Gastrocnemius medialis (tissue), 4 donors: ENCODE measurements around the gene DRC3. TPM values are rescaled to one million over a fixed set of nuclear protein-coding genes. Genes with fewer than 3 reads are reported as not detected.

Source experiments
- ATAC-seq, 2 donors: fragments of 150-250 bp; one replicate each; pipeline ENCODE4 v1.9.1; 2016
- DNase-seq, 2 donors: peaks; one replicate each; pipeline ENCODE4 v3.0.0-alpha.2; 2019
- H3K27ac ChIP-seq, 4 donors: fragments of 200-600 bp; sonication (generic); 1 replicate in 1 of 4; 2 replicates in 3 of 4; pipeline ENCODE4 v1.5.1; 2016 to 2018; ENCODE audit warnings: mild to moderate bottlenecking in 2 of 4, moderate library complexity in 1 of 4
- H3K27me3 ChIP-seq, 3 donors: fragments of 200-600 bp; sonication (generic) in 2 of 3; 1 replicate in 1 of 3; 2 replicates in 2 of 3; pipeline versions ENCODE4 v1.5.1 to v1.6.0; 2016 to 2019; ENCODE audit warnings: mild to moderate bottlenecking in 1 of 3, moderate library complexity in 1 of 3
- H3K36me3 ChIP-seq, 2 donors: fragments of 200-600 bp; sonication (generic) in 1 of 2; one replicate each; pipeline ENCODE4 v1.5.1; 2017 to 2018
- H3K4me1 ChIP-seq, 2 donors: fragments of 200-600 bp; sonication (generic) in 1 of 2; one replicate each; pipeline ENCODE4 v1.5.1; 2016 to 2017; ENCODE audit warnings: mild to moderate bottlenecking in 2 of 2
- H3K4me3 ChIP-seq, 4 donors: fragments of 200-600 bp; sonication (generic) in 3 of 4; 1 replicate in 1 of 4; 2 replicates in 3 of 4; pipeline ENCODE4 v1.5.1; 2016 to 2019; ENCODE audit warnings: mild to moderate bottlenecking in 2 of 4
- H3K9me3 ChIP-seq, 3 donors: fragments of 200-600 bp; sonication (generic) in 2 of 3; 1 replicate in 1 of 3; 2 replicates in 2 of 3; pipeline ENCODE4 v1.5.1; 2016 to 2019
- CTCF ChIP-seq, 5 experiments: fragments of 450-650 bp in 3 of 5; fragments of 200-600 bp in 2 of 5; sonication (generic) in 2 of 5; IDR thresholded peaks in 4 of 5; conservative IDR thresholded peaks in 1 of 5; 1 replicate in 4 of 5; 2 replicates in 1 of 5; pipeline ENCODE4 v1.5.1; 2016 to 2019; ENCODE audit warnings: antibody characterized with exemption in 5 of 5, mild to moderate bottlenecking in 3 of 5, moderate library complexity in 3 of 5
- POLR2A ChIP-seq, 2 donors: fragments of 450-650 bp; IDR thresholded peaks; one replicate each; pipeline ENCODE4 v1.6.1; 2017; ENCODE audit warnings: antibody characterized with exemption in 2 of 2, mild to moderate bottlenecking in 2 of 2, moderate library complexity in 2 of 2
- in situ Hi-C, 4 donors: fragments of 200-750 bp; cut with MboI; loops; one replicate each; pipeline versions ENCODE4 v1.15.0 to v1.8.0; 2017; ENCODE audit warnings: low sequenced_read_pairs in 4 of 4
- intact Hi-C: fragments of 100-400 bp; cut with DNase I; formaldehyde crosslinking; loops from one replicate; pipeline ENCODE4 v1.15.1; 2023; ENCODE audit warnings: low total_unique reads
- total RNA-seq, 4 donors: library from RNA; depleted of rRNA; stranded (reverse); fragments of >200 nt; gene quantifications; one replicate each; pipeline versions ENCODE4 v1.1.0 to v1.2.3, GENCODE V29; 2016

Gene DRC3
- total RNA-seq, 4 donors from 2014 or later, result 0.05 to 0.81 (median 0.28) TPM

DNA sequence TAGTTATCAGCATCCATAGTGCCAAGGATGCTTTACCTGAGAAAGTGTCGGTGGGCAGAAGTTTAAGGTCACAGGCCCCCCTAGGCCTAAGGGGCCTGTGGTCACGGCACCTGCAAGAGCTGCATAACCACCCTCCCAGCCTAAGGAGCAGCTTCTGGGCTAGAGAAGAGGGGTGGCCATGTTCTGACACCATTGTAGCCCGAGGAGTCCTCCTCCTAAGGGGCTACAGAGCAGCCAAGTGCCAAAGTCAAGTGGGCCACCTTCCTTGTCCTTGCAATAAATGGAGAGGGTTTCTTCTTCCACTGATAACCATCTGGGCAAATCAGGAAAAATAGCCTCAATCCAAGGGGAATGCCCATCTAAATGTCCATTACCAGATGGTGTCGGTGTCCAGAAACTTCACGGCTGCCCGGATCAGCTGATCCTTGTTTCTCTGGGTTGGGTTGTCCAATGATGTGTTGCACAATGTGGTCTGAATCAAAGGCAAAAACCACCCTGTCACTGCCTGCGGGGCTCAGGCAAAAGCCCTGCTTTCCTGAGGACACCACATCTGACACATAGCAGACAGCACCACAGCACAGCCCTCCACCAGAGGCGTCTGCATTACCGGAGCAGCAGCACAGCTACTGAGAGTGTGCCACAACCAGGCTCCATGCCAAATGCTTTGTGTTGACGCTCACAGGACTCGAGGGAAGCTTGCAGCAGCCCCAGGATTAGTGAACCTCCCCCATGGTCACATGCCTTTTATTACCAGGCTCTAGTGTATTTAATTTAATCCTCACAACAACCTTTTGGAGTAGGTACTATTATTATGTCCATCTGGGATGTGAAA is 53.5 kb downstream of the DRC3 start:
- Histone ChIP-seq H3K9me3 (no peaks in the 10 kb centered on the region), H3K4me3 (no peak overlapping the region), H3K36me3 (peaks cover 0 to 2% of the 10 kb centered on the region in 2 donors), H3K27me3 (no peaks in the 10 kb centered on the region), H3K27ac (peak overlapping the region; percentile 73 to 86 (median 80)), H3K4me1 (peaks cover 18 to 35% of the 10 kb centered on the region in 2 donors)
- intact Hi-C loops, result no loop called here
- TF ChIP-seq CTCF (IDR thresholded peaks at IDR 0.05 in 4 of 5, conservative IDR thresholded peaks at IDR 0.05 in 1 of 5), result no peak
- no peak for TF ChIP-seq POLR2A (IDR thresholded peaks at IDR 0.05)
- DNase-seq (peak; percentile 24 to 32), ATAC-seq (peak; percentile 13)
- in situ Hi-C loops, result loop anchor here (25.0 kb wide), 2 partner anchors 89 to 139 kb away; no protein-coding TSS in a partner anchor

DNA sequence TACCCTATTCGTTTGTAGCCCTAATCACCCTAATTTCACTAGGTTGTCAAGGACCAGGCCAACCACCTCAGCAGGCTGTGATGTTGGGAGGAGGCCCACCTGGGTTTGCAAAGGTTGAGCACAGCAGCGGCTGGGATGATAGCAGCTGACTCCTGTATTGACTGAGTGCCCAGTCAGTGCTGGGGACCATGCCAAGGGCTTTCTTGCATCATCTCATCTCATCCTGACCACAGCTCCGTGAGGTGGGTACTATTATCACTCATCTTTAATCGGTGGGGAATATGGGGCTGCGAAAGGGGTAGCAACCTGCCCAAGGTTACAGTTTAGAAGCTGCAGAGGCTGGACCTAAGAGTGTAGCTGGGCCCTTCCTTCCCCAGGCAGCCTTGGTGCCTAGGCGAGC is 54.6 kb downstream of the DRC3 start:
- TF ChIP-seq CTCF (IDR thresholded peaks at IDR 0.05 in 4 of 5, conservative IDR thresholded peaks at IDR 0.05 in 1 of 5) (no peak), POLR2A (IDR thresholded peaks at IDR 0.05) (no peak)
- Histone ChIP-seq H3K4me3 (no peak overlapping the region), H3K36me3 (no peaks in the 10 kb centered on the region), H3K9me3 (no peaks in the 10 kb centered on the region), H3K4me1 (peaks cover 19 to 36% of the 10 kb centered on the region in 2 donors), H3K27me3 (no peaks in the 10 kb centered on the region), H3K27ac (peak overlapping the region; percentile 73 to 86 (median 80))
- ATAC-seq (peak; percentile 89 to 94), DNase-seq (peak; percentile 68 to 89)
- in situ Hi-C loops (loop anchor here (25.0 kb wide), 2 partner anchors 90 to 140 kb away; no protein-coding TSS in a partner anchor), intact Hi-C loops (no loop called here)

DNA sequence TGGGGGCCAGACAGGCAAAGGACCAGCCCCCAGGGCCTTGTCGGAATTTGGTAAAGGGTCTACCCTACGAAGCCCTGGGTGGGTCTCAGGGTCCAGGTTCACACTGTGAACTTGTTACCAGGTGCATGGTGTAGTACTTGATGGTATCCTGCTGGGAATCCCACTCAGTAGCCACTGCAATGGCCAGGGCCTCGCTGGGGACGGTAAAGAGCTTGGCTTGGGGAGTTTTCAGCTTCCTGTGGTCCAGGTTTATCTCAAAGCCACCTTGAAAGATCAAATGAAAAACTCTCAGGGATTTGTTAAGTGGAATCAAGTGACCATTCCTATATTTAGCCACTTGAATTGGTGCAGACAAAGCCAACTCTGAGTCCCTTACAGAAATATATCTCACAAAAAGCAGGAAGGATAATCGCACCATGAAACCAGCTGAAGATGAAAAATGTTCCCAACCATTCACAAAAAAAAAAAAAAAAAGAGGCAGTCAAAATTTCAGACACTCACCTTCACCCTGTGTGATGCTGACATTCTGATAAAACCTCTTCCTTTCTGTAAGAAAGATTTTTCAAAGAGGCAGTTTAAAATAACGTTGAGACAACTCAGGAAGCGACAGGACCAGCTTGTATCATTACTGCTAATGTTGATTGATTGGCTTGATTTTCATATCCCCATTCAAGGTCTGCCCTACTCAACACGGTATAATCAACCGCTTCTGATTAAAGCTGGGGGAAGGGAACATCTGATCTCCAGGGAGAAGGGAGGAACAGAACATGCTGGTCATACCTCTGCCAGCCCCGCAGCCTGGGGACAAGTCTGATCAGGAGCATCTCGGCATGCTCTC is 55.7 kb downstream of the DRC3 start:
- in situ Hi-C loops (loop anchor here (25.0 kb wide), 2 partner anchors 91 to 141 kb away; no protein-coding TSS in a partner anchor), intact Hi-C loops (no loop called here)
- TF ChIP-seq POLR2A (IDR thresholded peaks at IDR 0.05) (no peak), CTCF (IDR thresholded peaks at IDR 0.05 in 4 of 5, conservative IDR thresholded peaks at IDR 0.05 in 1 of 5) (no peak)
- Histone ChIP-seq H3K4me3 (no peak overlapping the region), H3K27ac (peak overlapping the region; percentile 73 to 86 (median 80)), H3K4me1 (peaks cover 30 to 45% of the 10 kb centered on the region in 2 donors), H3K9me3 (no peaks in the 10 kb centered on the region), H3K27me3 (no peaks in the 10 kb centered on the region), H3K36me3 (no peaks in the 10 kb centered on the region)
- DNase-seq, result no peak
- ATAC-seq, result peak; percentile 50 to 60

GRCh38 chr17:18028952-18029540 is 56.4 kb downstream of the DRC3 start:
- no peaks in the 10 kb centered on the region for H3K27me3 ChIP-seq
- peak overlapping the region in 3 of 4 donors; percentile 73 to 86 (median 83) for H3K27ac ChIP-seq
- intact Hi-C loops, result no loop called here
- TF ChIP-seq POLR2A (IDR thresholded peaks at IDR 0.05), result no peak
- TF ChIP-seq CTCF (IDR thresholded peaks at IDR 0.05 in 4 of 5, conservative IDR thresholded peaks at IDR 0.05 in 1 of 5), result no peak
- in situ Hi-C loops, result loop anchor here (25.0 kb wide), 2 partner anchors 92 to 142 kb away; no protein-coding TSS in a partner anchor
- DNase-seq (no peak), ATAC-seq (no peak)
- no peaks in the 10 kb centered on the region for H3K36me3 ChIP-seq
- no peak overlapping the region for H3K4me3 ChIP-seq
- peaks cover 31 to 46% of the 10 kb centered on the region in 2 donors for H3K4me1 ChIP-seq
- no peaks in the 10 kb centered on the region for H3K9me3 ChIP-seq
